Vagina (tissue), 2 donors: Measurements from ENCODE around the gene ZMIZ1.

Experiments used
- CTCF ChIP-seq, 3 experiments: fragments of 450-650 bp in 2 of 3; fragments of 200-600 bp in 1 of 3; sonication (generic) in 1 of 3; IDR thresholded peaks; one replicate each; pipeline ENCODE4 v1.5.1; 2017 to 2019; ENCODE audit warnings: antibody characterized with exemption in 3 of 3, mild to moderate bottlenecking in 2 of 3, moderate library complexity in 2 of 3
- POLR2A ChIP-seq, 2 donors: fragments of 450-650 bp; IDR thresholded peaks; one replicate each; pipeline ENCODE4 v1.6.1; 2017; ENCODE audit warnings: antibody characterized with exemption in 2 of 2, mild to moderate bottlenecking in 2 of 2, moderate library complexity in 2 of 2

GRCh38 chr10:79087721-79088120 is 19.0 kb downstream of the ZMIZ1 start:
- no peak for TF ChIP-seq CTCF (IDR thresholded peaks at IDR 0.05)
- no peak for TF ChIP-seq POLR2A (IDR thresholded peaks at IDR 0.05)
